ENCODE data around the gene CUEDC1.

The CUEDC1 gene

GRCh38 chr17:57955183-57955931 lies at the start of gene CUEDC1:
CUEDC1 (minus strand) TSS chr17:57955412; CDS start chr17:57885564, 69,848 bp downstream.
- peak; percentile 82 for DNase-seq (ENCODE audit: low spot score)

GRCh38 chr17:58004060-58004459 lies 48.8 kb upstream of the CUEDC1 start:
- no peak for DNase-seq (ENCODE audit: low spot score)

- no peak for DNase-seq (ENCODE audit: low spot score)
Observed at GRCh38 chr17:58002973-58003372, 47.8 kb upstream of the CUEDC1 start.

GRCh38 chr17:58002154-58002948 lies 47.1 kb upstream of the CUEDC1 start:
- DNase-seq (ENCODE audit: low spot score), result no peak

GRCh38 chr17:58001461-58002124 lies 46.4 kb upstream of the CUEDC1 start:
- no peak for DNase-seq (ENCODE audit: low spot score)

GRCh38 chr17:57999496-58000017 lies 44.3 kb upstream of the CUEDC1 start:
- DNase-seq (ENCODE audit: low spot score), result no peak

- no peak for DNase-seq (ENCODE audit: low spot score)
Observed at GRCh38 chr17:57999010-57999495, 43.8 kb upstream of the CUEDC1 start.

GRCh38 chr17:57997085-57997809 lies 42.0 kb upstream of the CUEDC1 start:
- DNase-seq (ENCODE audit: low spot score), result no peak

- peak; percentile 64 for DNase-seq (ENCODE audit: low spot score)
Observed at GRCh38 chr17:57995076-57995956, 40.1 kb upstream of the CUEDC1 start.

- no peak for DNase-seq (ENCODE audit: low spot score)
Observed at GRCh38 chr17:57994436-57994835, 39.2 kb upstream of the CUEDC1 start.

GRCh38 chr17:57993471-57994365 lies 38.5 kb upstream of the CUEDC1 start:
- DNase-seq (ENCODE audit: low spot score), result no peak

GRCh38 chr17:57991537-57991936 lies 36.3 kb upstream of the CUEDC1 start:
- DNase-seq (ENCODE audit: low spot score), result no peak

- no peak for DNase-seq (ENCODE audit: low spot score)
Observed at GRCh38 chr17:57990037-57990436, 34.8 kb upstream of the CUEDC1 start.

- DNase-seq (ENCODE audit: low spot score), result peak; percentile 72
Observed at GRCh38 chr17:57988301-57989250, 33.4 kb upstream of the CUEDC1 start.

GRCh38 chr17:57987581-57988300 lies 32.5 kb upstream of the CUEDC1 start, which contains the start of gene VEZF1:
VEZF1 (minus strand) TSS chr17:57988254; CDS start chr17:57988111, 143 bp downstream.
- DNase-seq (ENCODE audit: low spot score), result peak; percentile 62

GRCh38 chr17:57986841-57987580 lies 31.8 kb upstream of the CUEDC1 start:
- peak; percentile 59 for DNase-seq (ENCODE audit: low spot score)

GRCh38 chr17:57985675-57985974 lies 30.4 kb upstream of the CUEDC1 start:
- DNase-seq (ENCODE audit: low spot score), result no peak

Measured in HuH-7.5 (cell line).